H9 (cell line): ENCODE results near the gene RPS17. TPM values are rescaled to one million over a fixed set of nuclear protein-coding genes. Genes with fewer than 3 reads are reported as not detected.

Source experiments
- DNase-seq: peaks from one replicate; pipeline ENCODE4 v3.0.0-alpha.2; 2017
- H2AFZ ChIP-seq: one replicate; pipeline ENCODE4 v1.6.1; 2013; ENCODE audit warnings: mild to moderate bottlenecking, low read length, control low read depth, moderate library complexity
- H2AK5ac ChIP-seq: 2 replicates; pipeline ENCODE4 v1.6.1; 2013; ENCODE audit warnings: low read length, control low read depth, mixed read lengths; ENCODE audit not compliant: insufficient read length
- H2BK120ac ChIP-seq: one replicate; pipeline ENCODE4 v1.6.1; 2013; ENCODE audit warnings: low read depth, mild to moderate bottlenecking, low read length, control low read depth, inconsistent platforms; ENCODE audit not compliant: poor library complexity, severe bottlenecking
- H2BK12ac ChIP-seq: 2 replicates; pipeline ENCODE4 v1.6.1; 2013; ENCODE audit warnings: low read length, control low read depth, mixed read lengths, low read depth; ENCODE audit not compliant: insufficient read length
- H2BK15ac ChIP-seq: 2 replicates; pipeline ENCODE4 v1.6.1; 2013; ENCODE audit warnings: low read depth, low read length, control low read depth
- H2BK20ac ChIP-seq: one replicate; pipeline ENCODE4 v1.6.1; 2013; ENCODE audit warnings: low read depth, mild to moderate bottlenecking, low read length, control low read depth, inconsistent platforms; ENCODE audit not compliant: poor library complexity, severe bottlenecking
- H2BK5ac ChIP-seq: 2 replicates; pipeline ENCODE4 v1.6.1; 2013; ENCODE audit warnings: low read length, control low read depth, mixed read lengths; ENCODE audit not compliant: insufficient read length
- H3K14ac ChIP-seq: 2 replicates; pipeline ENCODE4 v1.6.1; 2013; ENCODE audit warnings: low read length, control low read depth; ENCODE audit not compliant: insufficient read depth
- H3K18ac ChIP-seq: 2 replicates; pipeline ENCODE4 v1.6.1; 2013; ENCODE audit warnings: low read depth, mild to moderate bottlenecking, mixed read lengths, low read length, control low read depth; ENCODE audit not compliant: insufficient read length
- H3K23ac ChIP-seq: 2 replicates; pipeline ENCODE4 v1.6.1; 2013; ENCODE audit warnings: low read length, control low read depth, mixed read lengths, low read depth; ENCODE audit not compliant: insufficient read length
- H3K23me2 ChIP-seq: 2 replicates; pipeline ENCODE4 v1.6.1; 2013; ENCODE audit warnings: low read depth, mild to moderate bottlenecking, mixed read lengths, low read length, control low read depth; ENCODE audit not compliant: insufficient read length, poor library complexity, severe bottlenecking
- H3K27ac ChIP-seq: 2 replicates; pipeline ENCODE4 v1.5.1; 2013; ENCODE audit warnings: low read length, control low read depth, mixed read lengths, low read depth; ENCODE audit not compliant: insufficient read length
- H3K27me3 ChIP-seq: 2 replicates; pipeline ENCODE4 v1.6.1; 2013; ENCODE audit warnings: low read length, control low read depth, inconsistent platforms; ENCODE audit not compliant: insufficient read depth
- H3K4ac ChIP-seq: 2 replicates; pipeline ENCODE4 v1.6.1; 2013; ENCODE audit warnings: low read depth, mild to moderate bottlenecking, control low read depth, inconsistent platforms, low read length, moderate library complexity
- H3K4me1 ChIP-seq: 2 replicates; pipeline ENCODE4 v1.6.1; 2013; ENCODE audit warnings: low read length, control low read depth, inconsistent platforms; ENCODE audit not compliant: insufficient read depth
- H3K4me2 ChIP-seq: 2 replicates; pipeline ENCODE4 v1.6.1; 2013; ENCODE audit warnings: low read length, control low read depth, mixed read lengths; ENCODE audit not compliant: insufficient read length, insufficient read depth
- H3K56ac ChIP-seq: 2 replicates; pipeline ENCODE4 v1.6.1; 2013; ENCODE audit warnings: low read depth, mild to moderate bottlenecking, mixed read lengths, low read length, control low read depth; ENCODE audit not compliant: insufficient read length
- H3K79me1 ChIP-seq: 2 replicates; pipeline ENCODE4 v1.6.1; 2013; ENCODE audit warnings: low read depth, mild to moderate bottlenecking, moderate library complexity, low read length, control low read depth, inconsistent platforms; ENCODE audit not compliant: insufficient read depth, poor library complexity, severe bottlenecking
- H3K79me2 ChIP-seq: 2 replicates; pipeline ENCODE4 v1.6.1; 2013; ENCODE audit warnings: low read length, control low read depth, inconsistent platforms; ENCODE audit not compliant: insufficient read depth
- H3K9ac ChIP-seq: 2 replicates; pipeline ENCODE4 v1.6.1; 2013; ENCODE audit warnings: low read length, control low read depth, mixed read lengths; ENCODE audit not compliant: insufficient read length; ENCODE audit errors: extremely low read depth
- H3K9me3 ChIP-seq: one replicate; pipeline ENCODE4 v1.6.1; 2013; ENCODE audit warnings: low read depth, low read length, inconsistent platforms; ENCODE audit not compliant: control insufficient read depth
- H3T11ph ChIP-seq: one replicate; pipeline ENCODE4 v1.6.1; 2013; ENCODE audit warnings: mild to moderate bottlenecking, low read length, control low read depth, inconsistent platforms
- H4K20me1 ChIP-seq: one replicate; pipeline ENCODE4 v1.6.1; 2013; ENCODE audit not compliant: control insufficient read depth, insufficient read length, insufficient read depth
- H4K5ac ChIP-seq: 2 replicates; pipeline ENCODE4 v1.6.1; 2013; ENCODE audit warnings: low read depth, mild to moderate bottlenecking, mixed read lengths, low read length, control low read depth; ENCODE audit not compliant: insufficient read length
- H4K8ac ChIP-seq: replicated peaks from 2 replicates; pipeline ENCODE4 v1.6.1; 2013; ENCODE audit warnings: low read length, control low read depth, mixed read lengths, low read depth; ENCODE audit not compliant: insufficient read length
- H4K91ac ChIP-seq: 2 replicates; pipeline ENCODE4 v1.6.1; 2013; ENCODE audit warnings: low read depth, mild to moderate bottlenecking, moderate library complexity, mixed read lengths, low read length, control low read depth; ENCODE audit not compliant: insufficient read length
- H3K27ac Mint-ChIP-seq, 3 experiments: 2 replicates in 2 of 3; 3 replicates in 1 of 3; pipeline ENCODE4 v1.8.0; 2020 to 2021; ENCODE audit warnings: mixed read lengths in 3 of 3, mild to moderate bottlenecking in 1 of 3, moderate library complexity in 1 of 3
- H3K27me3 Mint-ChIP-seq: 2 replicates; pipeline ENCODE4 v1.8.0; 2021; ENCODE audit warnings: low read depth, mild to moderate bottlenecking, moderate library complexity, mixed read lengths
- H3K36me3 Mint-ChIP-seq, 3 experiments: 2 replicates in 2 of 3; 3 replicates in 1 of 3; pipeline ENCODE4 v1.8.0; 2020 to 2021; ENCODE audit warnings: low read depth in 3 of 3, mixed read lengths in 3 of 3; ENCODE audit not compliant: insufficient read depth in 1 of 3
- H3K4me1 Mint-ChIP-seq, 2 experiments: 2 replicates each; pipeline ENCODE4 v1.8.0; 2020; ENCODE audit warnings: mixed read lengths in 2 of 2
- H3K4me3 Mint-ChIP-seq, 2 experiments: 2 replicates in 1 of 2; 3 replicates in 1 of 2; pipeline ENCODE4 v1.8.0; 2020 to 2021; ENCODE audit warnings: mild to moderate bottlenecking in 2 of 2, mixed read lengths in 2 of 2, moderate library complexity in 1 of 2
- H3K9me3 Mint-ChIP-seq, 2 experiments: 2 replicates in 1 of 2; 3 replicates in 1 of 2; pipeline ENCODE4 v1.8.0; 2020; ENCODE audit warnings: mild to moderate bottlenecking in 2 of 2, mixed read lengths in 2 of 2, moderate library complexity in 1 of 2
- WGBS: extraction: QIAGEN DNeasy Blood & Tissue Kit; methylation state at CpG from one replicate; pipeline ENCODE4 v1.1.7; 2013; ENCODE audit warnings: missing lambda C conversion rate, low lambda C conversion rate, mixed read lengths; ENCODE audit not compliant: insufficient read length; ENCODE audit errors: extremely low coverage; 5-methylcytosine and 5-hydroxymethylcytosine counted together
- total RNA-seq: library from RNA; stranded (reverse); gene quantifications from 2 replicates; pipeline ENCODE4 v1.2.1, GENCODE V29; 2021
- TF ChIP-seq, protein P1 (sequence below): fragments of 200-600 bp; sonication (generic); conservative IDR thresholded peaks from 3 replicates; pipeline ENCODE4 v1.8.0; 2021; ENCODE audit warnings: antibody characterized with exemption, mild to moderate bottlenecking

RPS17 gene
- total RNA-seq, 1 experiment from 2014 or later = 2,597 TPM

DNA sequence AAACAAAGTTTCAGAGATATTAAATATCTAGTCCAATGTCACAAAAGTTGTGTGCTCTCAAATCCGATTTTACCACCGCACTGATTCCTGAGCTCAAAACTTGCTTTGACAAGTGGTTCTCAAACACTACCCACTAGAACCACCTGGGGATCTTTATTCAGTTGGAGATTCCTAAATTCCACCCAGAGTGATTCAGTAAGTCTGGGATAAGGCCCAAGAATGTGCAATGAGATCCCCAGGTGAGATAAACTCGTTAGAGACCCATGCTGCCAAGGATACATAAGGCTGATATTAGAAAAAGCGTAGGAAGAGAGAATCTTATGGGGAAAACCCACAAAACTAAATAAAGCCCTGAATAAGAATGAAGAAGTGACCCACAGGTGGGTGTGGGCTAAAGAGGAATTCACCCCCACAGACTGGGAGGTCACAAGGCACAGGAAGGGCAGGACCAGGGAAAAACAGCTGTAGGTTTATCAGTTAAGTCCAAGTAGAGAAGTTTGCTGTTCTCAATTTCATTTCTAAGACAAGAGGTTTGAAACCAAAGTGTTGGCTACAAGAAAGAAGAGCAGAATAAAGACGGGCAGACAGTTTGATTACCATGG is 11.5 kb upstream of the RPS17 start:
- Histone ChIP-seq H2BK120ac (no peak overlapping the region), H4K91ac (no peak overlapping the region), H3K56ac (no peak overlapping the region), H3K23me2 (no peaks in the 10 kb centered on the region), H3K4ac (no peak overlapping the region), H3T11ph (no peak overlapping the region), H3K27ac (no peak overlapping the region), H4K20me1 (no peaks in the 10 kb centered on the region), H2AK5ac (no peak overlapping the region), H3K9ac (no peak overlapping the region), H2BK15ac (no peak overlapping the region), H3K79me1 (no peaks in the 10 kb centered on the region), H2BK5ac (no peak overlapping the region), H3K18ac (no peak overlapping the region), H3K4me2 (no peak overlapping the region), H3K23ac (no peak overlapping the region), H3K9me3 (no peaks in the 10 kb centered on the region), H3K27me3 (no peaks in the 10 kb centered on the region; the same call in 1 of the 2 replicates), H4K5ac (no peak overlapping the region), H3K79me2 (no peaks in the 10 kb centered on the region), H2BK12ac (no peak overlapping the region), H3K14ac (no peak overlapping the region), H4K8ac (no peak overlapping the region), H2BK20ac (no peak overlapping the region), H3K4me1 (0 out of 2 replicates have a peak, but pooled peaks cover 4% of the 10 kb centered on the region), H2AFZ (no peak overlapping the region)
- peak; percentile 10 for DNase-seq
- H3K4me1 Mint-ChIP-seq = peaks cover 16 to 20% of the 10 kb centered on the region in 2 experiments
- no peak overlapping the region for H3K27ac Mint-ChIP-seq
- no peak overlapping the region for H3K4me3 Mint-ChIP-seq
- TF ChIP-seq, protein P1, sequence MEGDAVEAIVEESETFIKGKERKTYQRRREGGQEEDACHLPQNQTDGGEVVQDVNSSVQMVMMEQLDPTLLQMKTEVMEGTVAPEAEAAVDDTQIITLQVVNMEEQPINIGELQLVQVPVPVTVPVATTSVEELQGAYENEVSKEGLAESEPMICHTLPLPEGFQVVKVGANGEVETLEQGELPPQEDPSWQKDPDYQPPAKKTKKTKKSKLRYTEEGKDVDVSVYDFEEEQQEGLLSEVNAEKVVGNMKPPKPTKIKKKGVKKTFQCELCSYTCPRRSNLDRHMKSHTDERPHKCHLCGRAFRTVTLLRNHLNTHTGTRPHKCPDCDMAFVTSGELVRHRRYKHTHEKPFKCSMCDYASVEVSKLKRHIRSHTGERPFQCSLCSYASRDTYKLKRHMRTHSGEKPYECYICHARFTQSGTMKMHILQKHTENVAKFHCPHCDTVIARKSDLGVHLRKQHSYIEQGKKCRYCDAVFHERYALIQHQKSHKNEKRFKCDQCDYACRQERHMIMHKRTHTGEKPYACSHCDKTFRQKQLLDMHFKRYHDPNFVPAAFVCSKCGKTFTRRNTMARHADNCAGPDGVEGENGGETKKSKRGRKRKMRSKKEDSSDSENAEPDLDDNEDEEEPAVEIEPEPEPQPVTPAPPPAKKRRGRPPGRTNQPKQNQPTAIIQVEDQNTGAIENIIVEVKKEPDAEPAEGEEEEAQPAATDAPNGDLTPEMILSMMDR = no peak
- peaks cover 41% of the 10 kb centered on the region for H3K27me3 Mint-ChIP-seq
- no peaks in the 10 kb centered on the region for H3K9me3 Mint-ChIP-seq
- H3K36me3 Mint-ChIP-seq = no peaks in the 10 kb centered on the region; a peak in 1 of 7 replicates
- WGBS = no CpG with 5 or more reads among the region's 5 CpGs
